ENCODE results near the gene CD53. TPM values are rescaled to one million over a fixed set of nuclear protein-coding genes. Genes with fewer than 3 reads are reported as not detected.

Gene CD53
- total and polyA plus RNA-seq, 9 of the 15 experiments (the other 6 are each of a cell fraction or from before 2014, with no cell fraction given): 63.5 to 220 (median 131) TPM

GRCh38 chr1:110916669-110917306 lies 43.8 kb downstream of the CD53 start (continued):
- TF ChIP-seq ZNF407 (IDR thresholded peaks at IDR 0.05; ENCODE audit: low read depth) (no peak), TRIM25 (IDR thresholded peaks at IDR 0.05; ENCODE audit: borderline replicate concordance) (no peak), SMAD2 (IDR thresholded peaks at IDR 0.05; ENCODE audit: low read depth, low read length) (no peak), CC2D1A (IDR thresholded peaks at IDR 0.05) (no peak), CTCF (IDR thresholded peaks at IDR 0.05 in 2 of 3, conservative IDR thresholded peaks at IDR 0.05 in 1 of 3; ENCODE audit: insufficient read depth in 2 of 3, low read depth in 1 of 3, low read length in 3 of 3) (no peak), EWSR1 (IDR thresholded peaks at IDR 0.05; ENCODE audit: borderline replicate concordance, low read depth, partially characterized antibody) (no peak), ZNF444 (CRISPR knock-in tag; IDR thresholded peaks at IDR 0.05) (no peak), MCM3 (IDR thresholded peaks at IDR 0.05) (no peak), NCOR1 (IDR thresholded peaks at IDR 0.05) (peak; percentile 74), EP300 (IDR thresholded peaks at IDR 0.05; ENCODE audit: low read length) (peak; percentile 79), TBL1XR1 (IDR thresholded peaks at IDR 0.05; ENCODE audit: low read length in 2 of 2) (peak in 1 of 2 experiments; percentile 78; a peak in 2 of 4 replicates), HMGXB4 (CRISPR knock-in tag; IDR thresholded peaks at IDR 0.05) (no peak), ZBTB2 (IDR thresholded peaks at IDR 0.05) (peak; percentile 70)

All from K562 (cell line).